Measurements from ENCODE around the gene NUDT17. TPM values are rescaled to one million over a fixed set of nuclear protein-coding genes. Genes with fewer than 3 reads are reported as not detected.
A peak's percentile ranks its signal among the peaks of the same experiment; 100 is the strongest.

The NUDT17 gene
- total and polyA plus RNA-seq, 9 of the 15 experiments (the other 6 are each of a cell fraction or from before 2014, with no cell fraction given), result 2.1 to 10.0 (median 6.1) TPM

- TF ChIP-seq CHAMP1 (IDR thresholded peaks at IDR 0.05) (no peak), FUS (optimal IDR thresholded peaks at IDR 0.05; ENCODE audit: low read depth, low read length) (no peak), AFF4 (CRISPR knock-in tag; IDR thresholded peaks at IDR 0.05) (no peak), LCOR (CRISPR knock-in tag; IDR thresholded peaks at IDR 0.05) (no peak), ERF (CRISPR knock-in tag; IDR thresholded peaks at IDR 0.05) (no peak), BRD4 (IDR thresholded peaks at IDR 0.05) (no peak), XRCC5 (IDR thresholded peaks at IDR 0.05; ENCODE audit: low read depth, low read length) (no peak), FOS (IDR thresholded peaks at IDR 0.05; ENCODE audit: extremely low read depth, insufficient read length) (no peak), PTTG1 (tag; IDR thresholded peaks at IDR 0.05; ENCODE audit: low read depth) (no peak), BCL6 (CRISPR knock-in tag; IDR thresholded peaks at IDR 0.05) (no peak), KLF6 (CRISPR knock-in tag; IDR thresholded peaks at IDR 0.05; ENCODE audit: borderline replicate concordance) (no peak), KDM5B (IDR thresholded peaks at IDR 0.05; ENCODE audit: insufficient replicate concordance, low read depth, low read length) (no peak), POLR2A (conservative IDR thresholded peaks at IDR 0.05) (no peak), ZNF444 (CRISPR knock-in tag; IDR thresholded peaks at IDR 0.05) (no peak), UBTF (IDR thresholded peaks at IDR 0.05; ENCODE audit: borderline replicate concordance in 1 of 2, low read depth in 2 of 2, low read length in 2 of 2) (no peak), ZSCAN32 (CRISPR knock-in tag; IDR thresholded peaks at IDR 0.05) (no peak), ZNF217 (CRISPR knock-in tag; IDR thresholded peaks at IDR 0.05) (no peak), ZNF143 (CRISPR knock-in tag; IDR thresholded peaks at IDR 0.05) (no peak), BRD9 (IDR thresholded peaks at IDR 0.05; ENCODE audit: low read depth, partially characterized antibody) (no peak), TAL1 (IDR thresholded peaks at IDR 0.05) (peak; percentile 49), TRIM24 (IDR thresholded peaks at IDR 0.05) (peak in 1 of 2 experiments; percentile 37; a peak in 1 of 4 replicates), POLR2H (tag; IDR thresholded peaks at IDR 0.05; ENCODE audit: low read depth) (no peak)
These were observed 16.9 kb upstream of the NUDT17 start (continued) for GRCh38 chr1:145828367-145829026.
